ENCODE data around the gene ARID3B.
A peak's percentile ranks its signal among the peaks of the same experiment; 100 is the strongest.
"Not testable (repeated sequence)": the region's sequence is repeated elsewhere in the genome, so short reads cannot be mapped to it uniquely, and the experiment has no call there.

ARID3B gene

GRCh38 chr15:74540761-74541493, at the start of gene ARID3B:
Gene ARID3B (plus strand): TSS chr15:74541220. CDS start chr15:74543937, 2,717 bp downstream.
- peak; percentile 79 for DNase-seq

- DNase-seq = no peak
Measured at GRCh38 chr15:74496648-74497047, 44.4 kb upstream of the ARID3B start.

DNA sequence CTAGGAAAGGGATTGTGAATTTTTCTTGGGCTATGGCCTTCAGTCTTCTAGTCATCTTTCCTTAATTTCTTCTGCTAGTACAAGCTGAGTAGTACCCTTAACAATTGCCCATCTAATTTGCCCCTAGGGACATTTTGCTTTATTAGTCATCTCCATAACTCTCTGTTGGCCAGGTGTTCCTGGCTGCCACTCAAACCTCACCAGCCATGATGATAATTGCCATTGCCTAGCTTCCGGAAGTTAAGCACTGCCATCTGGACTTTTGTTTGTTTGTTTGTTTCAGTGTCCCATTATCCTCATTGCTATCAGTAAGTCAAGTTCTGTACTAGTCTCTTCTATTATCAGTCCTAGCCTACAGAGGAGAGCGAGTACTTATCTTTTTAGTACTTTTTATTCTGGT, 43.4 kb upstream of the ARID3B start:
- peak; percentile 86 for DNase-seq

DNA sequence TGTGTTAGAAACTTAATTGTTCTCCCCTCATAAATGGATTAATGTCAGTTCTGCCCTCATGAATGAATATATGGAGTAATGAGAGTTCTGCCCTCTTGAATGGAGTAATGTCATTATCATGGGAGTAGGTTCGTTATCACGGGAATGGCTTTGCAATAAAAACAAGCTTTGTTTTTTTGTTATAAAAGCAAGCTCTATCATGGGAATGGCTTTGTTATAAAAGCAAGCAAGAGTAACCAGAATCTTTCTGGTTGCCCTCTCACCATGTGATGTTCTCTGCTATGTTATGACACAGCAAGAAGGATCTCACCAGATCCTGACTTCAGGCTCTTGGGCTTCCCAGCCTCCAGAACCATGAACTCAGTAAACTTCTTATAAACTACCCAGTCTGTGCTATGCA, 41.7 kb upstream of the ARID3B start:
- DNase-seq = no peak

- no peak for DNase-seq
Measured at GRCh38 chr15:74500401-74500800, 40.6 kb upstream of the ARID3B start.

- DNase-seq = no peak
Measured at GRCh38 chr15:74502301-74502700, 38.7 kb upstream of the ARID3B start.

DNA sequence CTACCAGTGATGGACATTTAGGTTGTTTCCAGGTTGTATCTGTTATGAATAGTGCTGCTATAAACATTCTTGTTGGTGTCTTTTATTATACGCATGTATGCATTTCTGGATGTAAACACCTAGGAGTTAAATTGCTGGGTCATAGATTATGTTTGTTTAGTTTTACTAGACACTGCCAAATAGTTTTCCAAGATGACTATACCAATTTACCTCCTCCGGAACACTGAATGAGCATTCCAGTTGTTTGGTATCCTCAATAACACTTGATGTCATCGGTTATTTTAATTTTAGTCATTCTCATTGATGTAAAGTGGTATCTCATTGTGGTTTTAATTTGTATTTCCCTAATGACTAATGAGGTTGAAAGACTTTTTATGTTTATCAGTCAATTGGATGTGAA, 36.6 kb upstream of the ARID3B start:
- DNase-seq = no peak

DNA sequence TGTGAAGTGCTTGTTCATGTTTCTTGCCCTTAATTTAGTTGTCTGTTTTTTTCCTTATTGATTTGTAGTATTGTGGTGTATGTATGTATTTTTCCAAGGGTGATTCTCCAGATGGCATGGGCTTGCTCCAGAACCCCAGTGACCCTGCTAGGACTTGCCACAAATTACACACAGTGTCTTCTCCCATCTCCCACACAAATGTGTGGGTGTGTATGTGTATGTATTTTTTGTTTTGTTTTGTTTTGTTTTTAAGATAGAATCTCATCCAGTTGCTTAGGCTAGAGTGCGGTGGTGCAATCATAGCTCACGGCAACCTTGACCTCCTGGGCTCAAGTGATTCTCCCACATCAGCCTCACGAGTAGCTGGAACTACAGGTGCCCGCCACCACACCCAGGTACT, 36.2 kb upstream of the ARID3B start:
- DNase-seq = no peak

DNA sequence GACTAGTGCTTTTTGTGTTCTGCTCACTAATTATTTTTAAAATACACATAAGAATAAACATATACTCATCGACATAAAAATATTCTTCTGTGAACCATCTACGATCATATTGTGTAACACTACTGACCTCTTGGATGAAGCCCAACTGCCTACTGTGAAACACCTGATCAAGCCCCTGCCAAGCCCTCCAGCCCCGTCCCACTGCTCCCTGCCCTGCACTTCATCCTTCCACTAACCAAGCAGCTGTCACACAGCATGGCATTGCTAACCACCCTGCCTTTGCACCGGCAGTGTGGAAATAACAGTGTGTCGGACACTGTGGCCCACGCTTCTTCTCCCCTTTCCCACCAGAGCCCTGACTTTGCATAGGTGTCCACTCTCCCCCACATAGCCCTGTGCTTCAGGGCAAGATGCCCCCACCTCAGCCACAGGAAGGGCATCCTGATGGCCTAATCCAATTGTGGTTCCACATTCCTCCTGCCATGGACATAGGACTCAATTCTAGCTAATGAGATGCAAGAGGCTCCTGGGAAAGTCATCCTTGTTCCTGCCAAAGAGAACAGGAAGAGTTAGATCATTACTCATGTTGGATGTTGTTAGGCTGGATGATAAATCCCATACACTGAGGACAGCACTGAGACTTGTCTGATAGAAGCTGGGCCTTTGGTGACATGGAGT, 35.0 kb upstream of the ARID3B start:
- no peak for DNase-seq

- DNase-seq = no peak
Measured at GRCh38 chr15:74506515-74506840, 34.5 kb upstream of the ARID3B start.

DNA sequence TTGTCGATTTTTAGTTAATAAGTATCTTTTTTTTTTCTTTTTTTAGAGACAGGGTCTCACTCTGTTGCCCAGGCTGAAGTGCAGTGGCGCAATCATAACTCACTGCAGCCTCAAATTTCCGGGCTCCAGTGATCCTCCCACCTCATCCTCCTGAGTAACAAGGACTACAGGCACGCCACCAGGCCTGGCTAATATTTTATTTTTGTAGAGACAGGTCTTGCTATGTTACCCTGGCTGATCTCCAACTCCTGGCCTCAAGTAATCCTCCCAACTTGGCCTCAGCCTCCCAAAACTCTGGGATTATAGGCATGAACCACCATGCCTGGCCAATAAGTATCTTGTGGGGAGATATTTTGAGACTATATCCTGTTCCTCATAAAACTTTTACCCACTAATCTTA, 29.4 kb upstream of the ARID3B start:
- DNase-seq = no peak

DNA sequence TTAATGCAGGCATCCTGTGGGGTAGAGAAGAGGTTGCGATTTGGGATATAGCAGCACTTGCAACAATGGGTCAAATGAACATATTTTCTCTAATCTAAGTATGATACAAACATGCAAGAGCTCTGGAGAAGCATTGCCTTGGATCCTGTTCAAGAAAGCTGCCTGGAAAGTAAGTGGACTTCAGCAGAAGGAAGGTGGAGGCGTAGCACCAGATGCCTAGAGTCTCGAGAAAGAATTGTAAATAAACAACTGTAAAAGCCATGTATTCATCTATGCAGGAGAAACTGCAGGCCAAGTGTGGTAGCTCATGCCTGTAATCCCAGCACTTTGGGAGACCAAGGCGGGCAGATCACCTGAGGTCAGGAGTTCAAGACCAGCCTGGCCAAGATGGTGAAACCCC, 27.0 kb upstream of the ARID3B start:
- not testable (repeated sequence) for DNase-seq

DNA sequence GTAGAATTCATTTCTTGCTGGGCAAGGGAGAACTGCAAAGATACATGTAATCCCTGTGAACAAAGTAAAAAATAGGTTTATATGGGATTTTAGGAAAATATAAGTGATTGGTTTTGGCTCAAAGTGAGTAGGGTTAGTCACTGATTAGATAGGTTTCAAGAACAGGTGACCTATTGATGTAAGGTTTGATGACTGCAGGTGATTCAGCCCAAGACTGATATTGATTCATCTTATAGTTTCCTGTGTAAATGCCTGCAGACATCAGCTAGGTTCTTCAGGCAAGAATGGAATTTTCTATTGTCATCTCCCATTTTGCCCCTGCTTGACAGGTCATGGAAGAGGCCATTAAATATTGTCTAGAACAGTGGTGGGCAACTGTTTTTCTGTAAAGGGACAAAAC, 23.9 kb upstream of the ARID3B start:
- DNase-seq = no peak

DNA sequence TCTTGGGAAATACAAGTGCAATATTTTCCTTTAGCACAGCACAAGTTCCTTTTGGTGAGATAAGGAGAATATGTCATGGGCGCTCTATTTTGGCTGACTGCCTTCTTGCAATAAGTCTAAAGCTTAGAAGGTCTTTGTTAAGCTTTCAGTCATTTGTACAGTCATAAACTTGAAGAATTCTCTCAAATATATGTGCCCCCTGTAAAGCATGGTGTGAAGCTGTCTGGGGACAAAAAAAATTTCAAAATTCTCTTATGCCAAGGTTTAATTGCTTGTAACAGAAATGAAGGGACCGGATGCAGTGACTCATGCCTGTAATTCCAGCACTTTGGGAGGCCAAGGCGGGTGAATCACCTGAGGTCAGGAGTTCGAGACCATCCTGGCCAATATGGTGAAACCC, 21.7 kb upstream of the ARID3B start:
- no peak for DNase-seq

DNA sequence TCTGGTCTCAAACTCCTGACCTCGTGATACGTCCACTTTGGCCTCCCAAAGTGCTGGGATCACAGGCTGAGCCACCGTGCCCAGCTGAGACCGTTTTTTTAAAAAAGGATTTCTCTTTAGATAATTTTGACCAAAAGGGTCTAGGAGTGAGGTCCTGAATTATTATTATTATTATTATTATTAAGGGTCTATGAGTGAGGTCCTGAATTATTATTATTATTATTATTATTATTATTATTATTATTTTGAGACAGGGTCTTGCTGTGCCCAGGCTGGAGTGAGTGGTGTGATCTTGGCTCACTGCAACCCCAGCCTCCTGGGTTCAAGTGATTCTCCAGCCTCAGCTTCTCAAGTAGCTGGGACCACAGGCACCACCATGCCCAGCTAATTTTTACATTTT, 20.6 kb upstream of the ARID3B start:
- DNase-seq = no peak

DNA sequence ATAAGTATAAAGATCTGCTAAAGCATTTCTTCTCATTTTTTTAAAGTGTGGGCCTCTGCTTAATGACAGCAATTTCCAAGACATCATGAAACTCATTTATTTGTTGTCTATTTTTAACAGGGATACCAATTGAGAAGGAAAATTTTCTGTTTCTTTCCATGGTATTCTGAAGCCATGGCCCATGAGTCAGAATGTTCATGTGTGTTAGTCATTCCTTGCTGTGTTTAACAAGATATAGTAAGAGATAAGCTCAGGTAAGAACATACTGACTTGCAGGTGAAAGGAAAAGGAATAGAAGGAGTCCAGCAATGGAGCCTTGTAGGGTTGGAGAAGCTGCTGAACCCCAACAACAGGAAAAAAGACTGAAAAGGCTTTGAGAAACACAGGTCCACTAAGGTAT, 17.0 kb upstream of the ARID3B start:
- no peak for DNase-seq

- no peak for DNase-seq
Measured at GRCh38 chr15:74525309-74525708, 15.7 kb upstream of the ARID3B start.

- DNase-seq = no peak
Measured at GRCh38 chr15:74525945-74526344, 15.1 kb upstream of the ARID3B start.

DNA sequence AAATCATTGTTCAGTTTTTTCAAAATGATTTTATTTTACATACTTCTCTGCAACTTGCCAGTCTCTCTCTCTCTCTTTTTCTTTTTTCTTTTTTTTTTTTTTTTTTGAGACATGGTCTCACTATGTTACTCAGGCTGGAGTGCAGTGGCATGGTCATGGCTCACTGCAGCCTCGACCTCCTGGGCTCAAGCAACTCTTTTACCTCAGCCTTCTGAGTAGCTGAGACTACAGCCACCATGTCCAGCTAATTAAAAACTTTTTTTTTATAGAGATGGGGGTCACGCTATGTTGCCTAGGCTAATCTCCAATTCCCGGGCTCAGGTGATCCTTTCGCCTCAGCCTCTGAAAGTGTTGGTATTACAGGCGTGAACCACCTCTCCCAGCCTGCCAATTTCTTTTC, 12.1 kb upstream of the ARID3B start:
- DNase-seq = no peak

- no peak for DNase-seq
Measured at GRCh38 chr15:74529921-74530320, 11.1 kb upstream of the ARID3B start.

- no peak for DNase-seq
Measured at GRCh38 chr15:74530771-74531143, 10.3 kb upstream of the ARID3B start.

DNA sequence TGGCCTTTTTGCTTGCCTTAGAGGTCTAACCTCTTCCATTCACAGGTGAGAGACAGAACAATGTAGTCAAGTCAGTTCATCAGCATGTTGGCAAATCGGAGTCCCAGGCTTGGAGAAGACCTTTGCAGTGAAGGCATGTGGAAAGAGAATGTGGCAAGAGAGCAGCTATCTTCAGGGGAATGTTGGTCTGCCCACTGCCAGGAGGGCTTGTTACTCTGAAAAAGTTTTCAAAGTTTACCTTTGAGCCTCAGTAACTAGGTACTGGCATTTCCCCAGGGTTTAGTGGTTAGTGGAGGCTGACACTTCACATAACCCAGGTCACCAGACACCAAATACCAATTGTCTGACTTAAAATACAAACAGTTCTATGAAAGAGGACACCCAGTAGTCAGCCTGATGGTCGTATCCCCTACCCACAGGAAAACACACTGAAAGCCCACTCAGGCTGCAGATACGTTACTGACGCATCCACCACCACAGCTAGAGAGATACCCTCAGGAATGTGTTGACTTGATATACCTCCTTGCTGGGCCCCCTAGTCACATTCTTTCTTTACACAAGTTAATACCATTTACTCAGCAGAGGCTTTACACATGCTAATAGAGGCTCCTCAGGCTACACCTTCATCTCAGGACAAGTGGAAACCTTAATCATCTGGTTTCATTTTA, 9.7 kb upstream of the ARID3B start:
- DNase-seq = no peak

GRCh38 chr15:74535388-74536084, 5.5 kb upstream of the ARID3B start:
- no peak for DNase-seq

GRCh38 chr15:74537736-74538135, 3.3 kb upstream of the ARID3B start:
- no peak for DNase-seq

Data from DMS79 treated with DMSO at 0.1 percent for 48 hours (cell line).